IMR-90 (cell line): ENCODE data around the gene GZMB. TPM values are rescaled to one million over a fixed set of nuclear protein-coding genes. Genes with fewer than 3 reads are reported as not detected.

Experiments used
- ATAC-seq: fragments of 200-7000 bp; cut with Tn5 transposase; 2 replicates; pipeline ENCODE4 v1.9.1; 2020; ENCODE audit warnings: low read depth, mild to moderate bottlenecking, moderate library complexity
- BruUV-seq: library from RNA; stranded (reverse); fragments of 400-500 nt; replicated peaks from 2 replicates; lab custom pipeline; 2021; lab: Mats Ljungman, UMichigan
- CTCF ChIA-PET: fragments of 300-600 bp; formaldehyde crosslinking; extraction: SDS; loops from one replicate; lab custom pipeline; 2021; ENCODE audit warnings: antibody characterized with exemption; lab: Yijun Ruan, JAX
- POLR2A ChIA-PET: fragments of 300-600 bp; sonication (Branson Sonifier 250); formaldehyde crosslinking; loops from one replicate; lab custom pipeline; 2022; ENCODE audit warnings: antibody characterized with exemption; ENCODE audit not compliant: unreplicated experiment; lab: Charles Lee
- DNase-seq: peaks from one replicate; pipeline ENCODE4 v3.0.0; 2013
- H2AFZ ChIP-seq: replicated peaks from 2 replicates; pipeline ENCODE3; 2013; ENCODE audit warnings: low read length, mild to moderate bottlenecking; ENCODE audit not compliant: poor library complexity
- H2AK5ac ChIP-seq: 2 replicates; pipeline ENCODE4 v1.6.1; 2013; ENCODE audit warnings: low read depth, low read length, inconsistent platforms
- H2AK9ac ChIP-seq: replicated peaks from 2 replicates; pipeline ENCODE3; 2013; ENCODE audit warnings: mild to moderate bottlenecking, low read depth, low read length, moderate library complexity; ENCODE audit not compliant: poor library complexity
- H2BK120ac ChIP-seq: 2 replicates; pipeline ENCODE4 v1.6.1; 2013; ENCODE audit warnings: low read depth, low read length, inconsistent platforms
- H2BK15ac ChIP-seq: 3 replicates; pipeline ENCODE4 v1.6.1; 2013; ENCODE audit warnings: low read depth, low read length, inconsistent platforms
- H2BK20ac ChIP-seq: 2 replicates; pipeline ENCODE4 v1.6.1; 2013; ENCODE audit warnings: low read depth, mild to moderate bottlenecking, inconsistent platforms, low read length, moderate library complexity
- H2BK5ac ChIP-seq: 2 replicates; pipeline ENCODE4 v1.6.1; 2013; ENCODE audit warnings: mild to moderate bottlenecking, low read depth, low read length, inconsistent platforms; ENCODE audit not compliant: poor library complexity, severe bottlenecking
- H3K14ac ChIP-seq: replicated peaks from 2 replicates; pipeline ENCODE4 v1.6.1; 2013; ENCODE audit warnings: low read depth, low read length, inconsistent platforms
- H3K18ac ChIP-seq: 2 replicates; pipeline ENCODE4 v1.6.1; 2013; ENCODE audit warnings: low read depth, low read length, control low read depth
- H3K23ac ChIP-seq: 2 replicates; pipeline ENCODE4 v1.6.1; 2013; ENCODE audit warnings: low read depth, low read length, inconsistent platforms
- H3K27ac ChIP-seq: 2 replicates; pipeline ENCODE4 v1.5.1; 2013; ENCODE audit warnings: mild to moderate bottlenecking, control low read depth, low read length; ENCODE audit not compliant: insufficient read depth
- H3K27me3 ChIP-seq: 2 replicates; pipeline ENCODE4 v1.6.1; 2013; ENCODE audit warnings: low read length; ENCODE audit not compliant: control insufficient read depth, insufficient read depth
- H3K36me3 ChIP-seq: 2 replicates; pipeline ENCODE4 v1.6.1; 2013; ENCODE audit warnings: low read length, mixed read lengths; ENCODE audit not compliant: control insufficient read depth, insufficient read depth
- H3K4ac ChIP-seq: 2 replicates; pipeline ENCODE4 v1.6.1; 2013; ENCODE audit warnings: low read depth, low read length, inconsistent platforms
- H3K4me1 ChIP-seq: 2 replicates; pipeline ENCODE4 v1.6.1; 2013; ENCODE audit warnings: low read length, mixed read lengths; ENCODE audit not compliant: control insufficient read depth, insufficient read depth
- H3K4me2 ChIP-seq: 2 replicates; pipeline ENCODE4 v1.6.1; 2013; ENCODE audit warnings: low read depth, mild to moderate bottlenecking, control low read depth, low read length, moderate library complexity
- H3K4me3 ChIP-seq: 2 replicates; pipeline ENCODE4 v1.5.1; 2013; ENCODE audit warnings: low read depth, mild to moderate bottlenecking, control low read depth, low read length, moderate library complexity; ENCODE audit not compliant: insufficient read depth
- H3K56ac ChIP-seq: 2 replicates; pipeline ENCODE4 v1.6.1; 2013; ENCODE audit warnings: low read length, inconsistent platforms; ENCODE audit not compliant: insufficient read depth; ENCODE audit errors: extremely low read depth
- H3K79me1 ChIP-seq, 2 experiments: 2 replicates each; pipeline ENCODE4 v1.6.1; 2013; ENCODE audit warnings: low read length in 2 of 2, inconsistent platforms in 1 of 2, low read depth in 1 of 2
- H3K9ac ChIP-seq: 2 replicates; pipeline ENCODE4 v1.6.1; 2013; ENCODE audit warnings: low read depth, low read length, control low read depth
- H3K9me1 ChIP-seq: 2 replicates; pipeline ENCODE4 v1.6.1; 2013; ENCODE audit warnings: low read length, inconsistent platforms; ENCODE audit not compliant: insufficient read depth
- H3K9me3 ChIP-seq: 2 replicates; pipeline ENCODE4 v1.6.1; 2013; ENCODE audit warnings: low read length; ENCODE audit not compliant: control insufficient read depth, insufficient read depth
- H4K20me1 ChIP-seq: 2 replicates; pipeline ENCODE4 v1.6.1; 2013; ENCODE audit warnings: low read length, inconsistent platforms; ENCODE audit not compliant: insufficient read depth
- H4K5ac ChIP-seq: 2 replicates; pipeline ENCODE4 v1.6.1; 2013; ENCODE audit warnings: mild to moderate bottlenecking, low read depth, low read length, control low read depth
- H4K8ac ChIP-seq, 2 experiments: 2 replicates each; pipeline ENCODE4 v1.6.1; 2013; ENCODE audit warnings: low read depth in 2 of 2, low read length in 2 of 2, control low read depth in 1 of 2, inconsistent platforms in 1 of 2
- H4K91ac ChIP-seq: 2 replicates; pipeline ENCODE4 v1.6.1; 2013; ENCODE audit warnings: low read depth, low read length, inconsistent platforms; ENCODE audit not compliant: insufficient read depth
- RFX5 ChIP-seq: IDR thresholded peaks from 2 replicates; pipeline ENCODE4 v1.8.0; 2012; ENCODE audit warnings: low read depth, mild to moderate bottlenecking, low read length, moderate library complexity
- WGBS, 2 experiments: methylation state at CpG; one replicate each; pipeline versions ENCODE4 v1.1.5 to v1.1.7; 2013; ENCODE audit warnings: missing lambda C conversion rate in 2 of 2; ENCODE audit not compliant: insufficient read length in 1 of 2; ENCODE audit errors: extremely low coverage in 2 of 2; 5-methylcytosine and 5-hydroxymethylcytosine counted together
- dilution Hi-C: fragments of 300-500 bp; cut with HindIII; formaldehyde crosslinking; loops from one replicate; pipeline ENCODE4 v1.14.3; 2018; ENCODE audit warnings: low sequenced_read_pairs; ENCODE audit not compliant: unreplicated experiment
- in situ Hi-C: fragments of 300-500 bp; cut with MboI; formaldehyde crosslinking; loops from 3 replicates; pipeline ENCODE4 v1.14.3; 2019; ENCODE audit warnings: low sequenced_read_pairs, inconsistent platforms, mixed read lengths
- intact Hi-C: fragments of 100-400 bp; cut with micrococcal nuclease; formaldehyde crosslinking; loops from 2 replicates; pipeline ENCODE4 v1.10.0; 2022
- polyA plus RNA-seq, 3 experiments: library from polyadenylated mRNA; depleted of rRNA; stranded (reverse); fragments of >200 nt; gene quantifications; 2 replicates each; pipeline ENCODE4 v1.2.3, GENCODE V29; 2012; ENCODE audit warnings: low replicate concordance in 1 of 3
- total RNA-seq: library from RNA; depleted of rRNA; stranded (reverse); fragments of >200 nt; gene quantifications from 2 replicates; pipeline ENCODE4 v1.2.3, GENCODE V29; 2012

The GZMB gene
- total and polyA plus RNA-seq, 2 of the 4 experiments (the other 2 are of a cell fraction) = not detected

DNA sequence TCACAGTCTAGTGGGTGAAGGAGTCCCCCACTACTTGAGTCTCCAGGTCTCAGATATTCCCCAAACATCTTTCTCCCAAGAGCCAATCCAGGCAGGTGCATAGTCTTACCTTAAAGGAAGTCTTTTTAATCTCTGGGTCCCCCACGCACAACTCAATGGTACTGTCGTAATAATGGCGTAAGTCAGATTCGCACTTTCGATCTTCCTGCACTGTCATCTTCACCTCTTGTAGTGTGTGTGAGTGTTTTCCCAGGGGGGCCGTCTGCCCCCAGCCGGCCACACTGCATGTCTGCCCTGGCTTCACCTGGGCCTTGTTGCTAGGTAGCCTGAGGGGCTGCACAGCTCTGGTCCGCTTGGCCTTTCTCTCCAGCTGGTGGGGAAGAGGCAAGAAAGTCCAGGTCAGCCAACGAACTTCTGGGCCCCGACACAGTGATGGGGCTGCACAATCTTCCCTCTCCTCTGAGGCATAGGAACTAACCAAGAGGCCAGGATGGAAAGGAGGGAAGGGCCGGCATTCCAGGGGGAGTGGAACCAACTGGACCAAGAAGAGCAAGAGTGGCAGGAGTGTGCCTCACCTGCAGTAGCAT, 2.1 kb downstream of the GZMB start:
- H3K18ac ChIP-seq = no peak overlapping the region
- no peak overlapping the region for H3K27ac ChIP-seq
- ChIA-PET POLR2A (no interaction called here), CTCF (no interaction called here)
- H2AK5ac ChIP-seq = no peak overlapping the region
- no peak overlapping the region for H3K9ac ChIP-seq
- no peaks in the 10 kb centered on the region for H3K4me1 ChIP-seq
- no peak overlapping the region for H3K23ac ChIP-seq
- intact Hi-C loops (no loop called here), dilution Hi-C loops (no loop called here), in situ Hi-C loops (no loop called here)
- H3K4me3 ChIP-seq = no peak overlapping the region
- H2BK5ac ChIP-seq = no peak overlapping the region
- H3K79me1 ChIP-seq = no peaks in the 10 kb centered on the region
- no peaks in the 10 kb centered on the region for H3K36me3 ChIP-seq
- BruUV-seq = no TSS peak
- H4K91ac ChIP-seq = no peak overlapping the region
- H2BK15ac ChIP-seq = no peak overlapping the region
- ATAC-seq = no peak
- no peak overlapping the region for H2AFZ ChIP-seq
- no peak overlapping the region for H3K4ac ChIP-seq
- TF ChIP-seq RFX5 = no peak
- no peaks in the 10 kb centered on the region for H3K9me1 ChIP-seq
- no peaks in the 10 kb centered on the region for H3K27me3 ChIP-seq
- H3K14ac ChIP-seq = no peak overlapping the region
- H4K20me1 ChIP-seq = no peaks in the 10 kb centered on the region
- no peaks in the 10 kb centered on the region for H3K9me3 ChIP-seq
- no CpG with 5 or more reads among the region's 11 CpGs for WGBS, 2 experiments
- H2BK20ac ChIP-seq = no peak overlapping the region
- H3K56ac ChIP-seq = no peak overlapping the region
- H2AK9ac ChIP-seq = no peak overlapping the region
- H2BK120ac ChIP-seq = no peak overlapping the region
- DNase-seq = no peak
- no peak overlapping the region for H3K4me2 ChIP-seq
- no peak overlapping the region for H4K5ac ChIP-seq
- H4K8ac ChIP-seq = no peak overlapping the region
